Osteoblast (primary cell): ENCODE measurements around the gene PCDHGA8. TPM values are rescaled to one million over a fixed set of nuclear protein-coding genes. Genes with fewer than 3 reads are reported as not detected.
"Not testable (repeated sequence)": the region's sequence is repeated elsewhere in the genome, so short reads cannot be mapped to it uniquely, and the experiment has no call there.

Experiments used
- DNase-seq: peaks from one replicate; pipeline ENCODE4 v3.0.0; 2011; ENCODE audit warnings: low spot score, mixed read lengths; ENCODE audit not compliant: insufficient read length; ENCODE audit errors: missing footprints
- H2AFZ ChIP-seq: 2 replicates; pipeline ENCODE4 v1.6.0; 2011; ENCODE audit warnings: mild to moderate bottlenecking, low read length
- H3K27ac ChIP-seq: 2 replicates; pipeline ENCODE4 v1.5.1; 2011; ENCODE audit warnings: mild to moderate bottlenecking, low read depth, low read length, moderate library complexity
- H3K27me3 ChIP-seq: 2 replicates; pipeline ENCODE4 v1.6.0; 2012; ENCODE audit warnings: mild to moderate bottlenecking, control low read depth, inconsistent platforms, low read length, moderate library complexity; ENCODE audit not compliant: insufficient read depth
- H3K36me3 ChIP-seq: 2 replicates; pipeline ENCODE4 v1.5.1; 2011; ENCODE audit warnings: mild to moderate bottlenecking, low read length, control low read depth, moderate library complexity; ENCODE audit not compliant: insufficient read depth
- H3K4me1 ChIP-seq: 2 replicates; pipeline ENCODE4 v1.5.1; 2011; ENCODE audit warnings: mild to moderate bottlenecking, low read length, control low read depth, moderate library complexity; ENCODE audit not compliant: insufficient read depth
- H3K4me2 ChIP-seq: 2 replicates; pipeline ENCODE4 v1.6.0; 2011; ENCODE audit warnings: mild to moderate bottlenecking, low read length; ENCODE audit not compliant: insufficient read depth
- H3K4me3 ChIP-seq: fragments of 200-600 bp; sonication (generic); 3 replicates; pipeline ENCODE4 v1.5.1; 2012; ENCODE audit warnings: mild to moderate bottlenecking, low read length, inconsistent platforms; ENCODE audit not compliant: insufficient read depth
- H3K79me2 ChIP-seq: 2 replicates; pipeline ENCODE4 v1.6.0; 2012; ENCODE audit warnings: mild to moderate bottlenecking, low read length, control low read depth, inconsistent platforms; ENCODE audit not compliant: insufficient read depth
- H3K9me3 ChIP-seq: 2 replicates; pipeline ENCODE4 v1.5.1; 2011; ENCODE audit warnings: low read depth, low read length, control low read depth
- H4K20me1 ChIP-seq: 2 replicates; pipeline ENCODE4 v1.6.0; 2012; ENCODE audit warnings: mild to moderate bottlenecking, low read length, control low read depth; ENCODE audit not compliant: insufficient read depth
- CTCF ChIP-seq: IDR thresholded peaks from 2 replicates; pipeline ENCODE4 v1.5.1; 2011; ENCODE audit warnings: mild to moderate bottlenecking, low read depth, low read length, moderate library complexity; ENCODE audit errors: extremely low read depth
- total RNA-seq: library from RNA; depleted of rRNA; stranded (reverse); fragments of >200 nt; gene quantifications from 2 replicates; pipeline ENCODE4 v1.2.3, GENCODE V29; 2012

PCDHGA8 gene
- total RNA-seq, 1 donor: 3.6 TPM

- peaks cover 8% of the 10 kb centered on the region for H3K9me3 ChIP-seq
- H3K4me1 ChIP-seq: no peaks in the 10 kb centered on the region
- no peaks in the 10 kb centered on the region for H3K79me2 ChIP-seq
- H3K4me3 ChIP-seq: peak overlapping the region; percentile 68
- no peak for DNase-seq
- H3K27me3 ChIP-seq: peaks cover 16% of the 10 kb centered on the region
- H3K36me3 ChIP-seq: no peaks in the 10 kb centered on the region
- TF ChIP-seq CTCF: no peak
- H3K27ac ChIP-seq: no peak overlapping the region
- no peak overlapping the region for H2AFZ ChIP-seq
- peak overlapping the region; percentile 21 for H3K4me2 ChIP-seq
- no peaks in the 10 kb centered on the region for H4K20me1 ChIP-seq
Measured at GRCh38 chr5:141374627-141375026, 17.8 kb upstream of the PCDHGA8 start.

- DNase-seq, H3K4me2 ChIP-seq, H3K36me3 ChIP-seq, H3K4me3 ChIP-seq, H3K79me2 ChIP-seq, H2AFZ ChIP-seq, H3K4me1 ChIP-seq, H4K20me1 ChIP-seq, H3K9me3 ChIP-seq, H3K27ac ChIP-seq: not testable (repeated sequence)
- H3K27me3 ChIP-seq: peaks cover 15% of the 10 kb centered on the region
Measured at GRCh38 chr5:141375444-141376155, 16.8 kb upstream of the PCDHGA8 start.

- Histone ChIP-seq H3K4me2 (peak within 1 kb of the TSS; percentile 77), H3K27me3 (no peaks in the 10 kb centered on the region), H2AFZ (peak within 1 kb of the TSS; percentile 58), H3K4me1 (no peaks in the 10 kb centered on the region), H3K27ac (no peak within 1 kb of the TSS), H3K36me3 (no peaks in the 10 kb centered on the region), H4K20me1 (no peaks in the 10 kb centered on the region), H3K9me3 (no peaks in the 10 kb centered on the region), H3K79me2 (no peaks in the 10 kb centered on the region), H3K4me3 (peak within 1 kb of the TSS; percentile 71)
- DNase-seq: peak; percentile 93
- peak; percentile 65 for TF ChIP-seq CTCF
Measured at GRCh38 chr5:141382469-141383294, 9.8 kb upstream of the PCDHGA8 start, which contains the start of gene PCDHGA7. Gene PCDHGA7, plus strand, starts transcription at chr5:141382742. Its CDS starts 158 bp downstream, at chr5:141382900.

- Histone ChIP-seq H3K4me2 (peak overlapping the region; percentile 77), H3K79me2 (no peaks in the 10 kb centered on the region), H4K20me1 (no peaks in the 10 kb centered on the region), H3K27me3 (no peaks in the 10 kb centered on the region), H3K4me1 (no peaks in the 10 kb centered on the region), H3K4me3 (peak overlapping the region; percentile 71), H2AFZ (peak overlapping the region; percentile 58), H3K27ac (no peak overlapping the region), H3K36me3 (no peaks in the 10 kb centered on the region), H3K9me3 (peaks cover 2% of the 10 kb centered on the region)
- TF ChIP-seq CTCF: no peak
- no peak for DNase-seq
Measured at GRCh38 chr5:141383345-141383744, 9.1 kb upstream of the PCDHGA8 start.
